M059J (cell line): ENCODE data around the gene IL26. TPM values are rescaled to one million over a fixed set of nuclear protein-coding genes. Genes with fewer than 3 reads are reported as not detected.

Source experiments
- DNase-seq: peaks from one replicate; pipeline ENCODE4 v3.0.0-alpha.2; 2012; ENCODE audit warnings: low read depth
- total RNA-seq: library from RNA; depleted of rRNA; stranded (reverse); fragments of >200 nt; shearing (Covaris generic); gene quantifications from 2 replicates; pipeline ENCODE4 v1.2.3, GENCODE V29; 2014

Gene IL26
- total RNA-seq, 1 experiment from 2014 or later: not detected

DNA sequence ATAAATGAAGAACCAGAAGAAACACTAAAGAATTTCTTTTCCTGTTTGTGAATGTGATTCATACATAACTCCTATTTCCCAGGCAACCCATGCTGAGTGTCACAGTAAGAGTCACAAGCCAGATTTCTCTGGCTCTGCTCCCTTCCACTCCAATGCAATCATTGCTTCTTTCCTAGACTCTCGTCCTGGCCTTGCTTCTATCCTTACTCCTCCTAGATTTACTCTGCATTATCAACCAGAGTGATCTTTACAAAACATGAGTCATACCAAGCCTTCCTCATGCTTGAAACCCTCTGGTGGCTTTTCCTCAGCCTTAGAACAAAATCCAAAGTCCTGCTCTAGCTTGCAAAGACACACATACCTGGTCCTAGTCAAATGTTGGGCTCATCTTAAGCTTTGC is 14.5 kb upstream of the IL26 start:
- peak; percentile 96 for DNase-seq

DNA sequence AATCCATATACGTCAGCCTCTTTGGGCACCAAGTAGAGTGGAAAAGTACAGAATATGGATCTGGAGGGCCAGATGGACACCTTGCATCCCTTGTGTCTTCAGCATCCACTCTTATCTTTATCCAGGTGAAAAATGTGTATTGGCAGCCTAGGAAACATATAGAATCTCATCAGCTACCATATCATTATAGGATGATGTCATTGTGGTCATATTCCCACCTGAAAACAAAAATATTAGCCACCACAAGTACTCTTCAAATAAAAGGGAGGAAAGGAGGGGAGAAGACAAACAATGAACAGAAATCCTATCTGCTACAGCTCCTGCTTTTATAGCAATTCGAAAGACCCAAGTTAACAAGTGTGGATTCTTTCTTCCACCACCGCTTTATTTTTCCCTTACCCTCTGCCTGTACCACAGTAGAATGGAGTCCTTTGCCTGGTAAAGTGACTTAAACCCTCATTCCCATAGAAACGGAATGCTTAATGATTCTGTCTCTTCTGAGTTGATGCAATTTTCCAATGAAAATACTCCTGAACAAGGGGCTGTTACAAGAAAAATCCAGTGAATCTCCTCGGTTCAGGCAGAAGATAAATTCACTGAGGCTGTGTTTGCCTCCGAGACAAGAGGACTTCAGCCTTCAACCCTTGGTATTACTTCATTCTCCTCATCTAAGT is 13.8 kb upstream of the IL26 start:
- no peak for DNase-seq

DNA sequence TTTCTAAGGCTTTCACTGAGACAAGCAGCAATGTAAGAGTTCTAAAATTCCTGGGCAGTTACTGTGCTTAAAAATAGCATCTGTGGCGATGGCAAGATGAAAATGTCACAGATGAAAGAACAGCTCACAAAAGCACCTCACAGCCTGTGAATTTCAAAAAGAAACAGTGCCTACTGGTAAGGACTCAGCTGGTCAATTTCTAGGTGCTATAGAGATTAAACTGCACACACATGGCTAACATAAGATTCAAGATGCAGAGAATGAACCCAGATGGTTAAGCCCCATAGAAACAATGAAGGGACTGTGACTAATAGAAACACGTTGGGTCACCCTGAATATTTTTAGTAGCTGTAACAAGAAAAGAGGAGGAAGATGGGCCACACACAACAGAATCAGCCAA is 12.0 kb upstream of the IL26 start:
- DNase-seq: peak; percentile 28

DNA sequence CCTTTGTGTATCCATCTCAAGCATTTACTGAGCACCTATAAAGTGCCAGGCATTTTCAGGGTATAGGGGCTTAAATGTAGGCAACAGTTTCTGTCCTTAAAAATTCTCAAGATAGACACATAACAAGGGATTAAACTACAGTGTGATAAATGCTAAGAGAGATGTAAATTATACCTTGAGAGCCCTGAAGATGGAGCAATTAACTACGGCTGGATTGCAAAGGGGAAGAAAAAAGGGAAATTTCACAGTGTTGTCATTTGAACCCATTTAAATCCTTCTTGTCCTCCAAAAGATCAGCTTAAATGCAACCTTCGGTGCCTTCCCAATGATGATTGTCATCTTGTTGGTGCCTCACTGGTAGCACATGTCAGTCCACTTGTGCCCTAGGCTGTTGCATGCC is 11.5 kb upstream of the IL26 start:
- peak; percentile 56 for DNase-seq

- peak; percentile 79 for DNase-seq
These were observed 10.9 kb upstream of the IL26 start for GRCh38 chr12:68236421-68237059.

DNA sequence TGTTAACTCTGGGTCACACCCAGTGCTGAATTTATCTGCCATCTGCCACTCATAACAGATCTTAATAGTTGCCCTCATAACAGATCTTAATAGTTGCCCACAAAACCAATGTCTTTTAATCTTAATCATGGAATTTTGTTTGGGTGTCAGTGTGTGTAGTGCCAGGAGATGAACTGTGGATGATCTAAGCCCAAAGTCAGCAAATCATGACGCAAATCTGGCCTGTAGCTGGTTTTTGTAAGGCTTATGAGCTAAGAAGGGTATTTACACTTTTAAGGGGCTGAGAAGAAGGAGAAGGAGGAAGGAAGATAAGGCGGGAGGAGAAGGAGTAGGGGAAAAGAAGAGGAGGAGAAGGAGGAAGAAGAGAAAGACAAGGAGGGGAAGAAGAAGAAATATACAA is 10.0 kb upstream of the IL26 start:
- no peak for DNase-seq

- DNase-seq: no peak
These were observed 8.5 kb upstream of the IL26 start for GRCh38 chr12:68234140-68234539.

DNA sequence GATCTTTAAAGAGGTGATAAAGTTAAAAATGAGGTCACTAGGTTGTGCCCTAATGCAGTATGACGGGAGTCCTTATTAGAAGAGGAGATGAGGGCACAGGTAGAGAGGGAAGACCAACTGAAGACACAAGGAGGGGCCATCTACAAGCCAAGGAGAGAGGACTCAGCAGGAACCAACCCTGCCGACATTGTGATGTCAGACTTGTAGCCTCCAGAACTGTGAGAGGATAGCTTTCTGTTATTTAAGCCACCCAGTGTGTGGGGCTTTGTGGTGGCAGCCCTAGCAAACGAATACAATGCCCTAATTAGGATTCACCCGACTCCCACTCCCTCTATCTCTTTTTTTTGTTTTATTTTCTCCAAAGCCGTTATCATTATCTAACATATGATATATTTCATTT is 7.9 kb upstream of the IL26 start:
- DNase-seq: no peak

DNA sequence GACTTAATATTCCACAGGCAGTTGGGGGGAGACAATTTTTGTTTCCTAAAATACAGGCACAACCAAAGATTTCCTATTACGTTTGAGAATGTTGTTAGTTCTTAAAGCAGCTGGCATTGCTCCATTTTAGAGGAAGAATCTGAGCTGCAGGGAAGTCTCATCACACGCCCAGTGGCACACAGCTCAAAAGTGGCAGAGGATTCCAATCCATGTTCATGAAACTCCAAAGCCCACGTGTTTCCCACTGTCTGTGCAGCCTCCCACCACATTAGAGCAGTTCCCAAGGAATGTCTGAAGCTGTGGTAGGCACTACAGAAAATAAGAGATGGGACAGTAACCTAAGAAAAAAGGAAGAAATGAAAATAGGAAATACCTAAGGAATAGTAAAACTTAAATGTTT is 6.1 kb upstream of the IL26 start:
- DNase-seq: no peak

GRCh38 chr12:68231229-68231628 is 5.6 kb upstream of the IL26 start:
- DNase-seq: no peak

- DNase-seq: no peak
These were observed 4.3 kb upstream of the IL26 start for GRCh38 chr12:68229956-68230355.

DNA sequence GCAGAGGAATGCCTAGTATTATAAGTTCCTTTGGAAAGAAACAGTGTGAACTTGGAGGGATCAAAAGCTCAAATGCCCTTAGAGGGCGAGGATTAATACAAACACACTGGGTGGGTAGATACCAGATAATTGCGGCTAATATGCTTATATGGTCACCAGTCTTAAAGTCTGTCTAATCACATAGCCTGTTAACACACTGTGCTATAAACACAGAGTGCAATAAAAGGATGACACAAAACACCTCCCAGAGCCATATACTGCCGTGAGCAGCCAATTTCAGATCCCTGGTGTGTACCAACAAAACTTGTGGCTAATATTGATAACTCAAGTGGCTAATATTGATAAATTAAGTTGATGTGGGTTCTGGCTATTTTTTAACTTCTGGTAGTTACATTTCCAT is 1.7 kb upstream of the IL26 start:
- DNase-seq: peak; percentile 30

- peak; percentile 82 for DNase-seq
These were observed 861 bp downstream of the IL26 start for GRCh38 chr12:68224613-68225285.

DNA sequence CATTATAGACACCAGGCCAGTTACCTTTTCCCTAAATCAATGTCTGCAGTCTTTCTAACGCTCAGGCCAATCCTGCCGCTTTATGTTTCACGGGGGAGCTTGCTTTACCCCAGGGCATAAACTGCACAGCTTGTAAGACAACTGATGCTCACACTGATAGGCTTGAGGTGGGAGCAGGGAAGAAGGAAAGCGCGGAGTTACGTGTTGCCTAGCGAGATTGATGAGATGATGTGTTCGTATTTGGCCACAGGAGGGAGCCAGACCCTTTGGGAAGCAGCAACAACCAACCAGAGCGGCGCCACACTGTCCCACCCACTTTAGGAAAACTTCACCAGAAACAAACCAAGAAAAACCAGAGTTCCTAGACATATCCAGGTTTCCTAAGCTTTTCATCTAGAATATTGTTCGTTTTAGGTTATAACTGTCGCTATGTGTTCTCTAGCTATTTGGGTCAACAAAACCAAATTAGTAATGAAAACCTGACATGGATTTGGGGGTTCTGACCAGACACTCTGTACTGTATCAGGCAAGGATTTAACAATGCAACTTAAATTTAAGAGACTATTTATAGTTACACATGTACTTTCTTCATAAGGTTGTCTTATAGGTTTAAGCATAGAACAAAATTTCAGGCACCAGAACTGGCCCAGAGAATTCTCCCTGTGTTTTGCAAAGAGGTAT is 2.4 kb downstream of the IL26 start:
- DNase-seq: peak; percentile 84

- no peak for DNase-seq
These were observed 3.3 kb downstream of the IL26 start for GRCh38 chr12:68222326-68222725.

GRCh38 chr12:68221497-68221896 is 4.1 kb downstream of the IL26 start:
- DNase-seq: no peak

DNA sequence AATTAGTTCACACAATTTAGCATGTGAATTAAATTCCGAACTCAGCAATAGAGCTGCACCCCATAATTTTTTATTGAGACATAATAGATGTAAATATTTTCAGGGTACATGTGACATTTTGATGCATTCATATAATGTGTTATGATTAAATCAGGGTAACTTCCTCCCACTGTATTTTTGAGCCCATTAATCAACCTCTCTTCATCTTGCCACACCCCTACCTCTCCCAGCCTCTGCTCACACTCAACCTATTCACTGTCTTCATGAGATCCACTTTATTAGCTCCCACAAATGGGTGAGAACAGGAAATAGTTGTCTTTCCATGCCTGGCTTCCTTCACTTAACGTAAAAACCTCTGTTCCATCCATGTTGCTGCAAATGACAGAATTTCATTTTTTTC is 14.7 kb downstream of the IL26 start:
- no peak for DNase-seq

- DNase-seq: peak; percentile 9
These were observed 16.4 kb downstream of the IL26 start for GRCh38 chr12:68209048-68209728.

DNA sequence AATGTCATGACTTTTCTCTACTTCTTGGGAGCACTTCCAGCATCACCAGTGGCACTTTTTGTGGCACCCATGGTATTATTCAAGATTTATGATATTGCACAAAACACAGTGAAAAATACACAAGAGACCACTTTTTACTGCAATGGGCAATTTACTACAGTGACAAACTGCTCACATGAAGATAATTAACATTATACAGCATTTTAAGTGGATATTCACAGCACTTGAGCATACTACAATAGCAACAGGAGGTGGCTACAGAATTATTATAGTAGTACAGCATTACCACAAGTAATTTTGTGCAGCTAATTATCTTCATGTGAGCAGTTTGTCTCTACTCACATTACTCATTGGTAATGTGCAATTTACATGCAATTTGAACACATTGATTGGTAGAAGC is 18.3 kb downstream of the IL26 start:
- DNase-seq: no peak

DNA sequence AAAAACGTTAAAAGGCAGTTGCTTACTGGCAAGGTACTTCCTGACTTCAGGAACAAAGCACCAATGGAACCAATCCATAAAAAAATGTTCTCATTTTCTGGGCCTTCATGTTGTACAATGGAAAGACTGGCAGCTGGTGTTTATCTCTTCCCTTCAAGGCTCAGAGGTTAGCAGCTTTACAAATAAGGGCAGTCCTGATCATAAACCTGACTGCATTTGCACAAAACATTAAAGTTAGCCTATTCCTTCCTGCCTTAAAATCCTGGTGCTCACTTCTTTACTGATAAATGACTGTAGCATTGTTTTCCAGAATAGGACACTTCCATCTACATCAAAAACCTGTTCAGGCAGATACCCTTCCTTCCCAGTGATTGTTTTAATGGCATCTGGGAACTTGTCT is 19.2 kb downstream of the IL26 start:
- no peak for DNase-seq

GRCh38 chr12:68203460-68203875 is 22.1 kb downstream of the IL26 start:
- no peak for DNase-seq

DNA sequence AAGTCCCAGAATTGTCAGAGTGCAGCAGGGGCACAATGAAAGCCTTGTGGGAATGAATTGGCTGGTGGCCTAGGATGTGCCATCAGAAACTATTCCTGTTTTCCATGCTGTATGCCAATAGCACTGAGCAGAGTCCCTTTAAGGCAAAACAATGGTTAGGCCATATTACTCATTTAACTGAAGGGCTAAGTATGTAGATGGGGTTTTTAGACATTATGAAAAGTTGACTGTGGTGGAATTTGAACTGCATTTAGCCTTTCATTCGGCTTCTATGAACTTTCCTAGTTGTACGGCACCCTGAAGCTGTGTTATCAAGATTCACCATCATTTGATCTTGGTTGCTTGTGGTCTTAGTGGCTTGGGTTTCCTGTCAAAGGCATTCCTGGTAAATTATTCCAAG is 24.8 kb downstream of the IL26 start:
- DNase-seq: peak; percentile 94
